Measurements from ENCODE around the gene NME7. TPM values are rescaled to one million over a fixed set of nuclear protein-coding genes. Genes with fewer than 3 reads are reported as not detected.
"Not testable (repeated sequence)": the region's sequence is repeated elsewhere in the genome, so short reads cannot be mapped to it uniquely, and the experiment has no call there.

Gene NME7
- total RNA-seq, 1 donor from 2014 or later: 23.6 TPM

DNA sequence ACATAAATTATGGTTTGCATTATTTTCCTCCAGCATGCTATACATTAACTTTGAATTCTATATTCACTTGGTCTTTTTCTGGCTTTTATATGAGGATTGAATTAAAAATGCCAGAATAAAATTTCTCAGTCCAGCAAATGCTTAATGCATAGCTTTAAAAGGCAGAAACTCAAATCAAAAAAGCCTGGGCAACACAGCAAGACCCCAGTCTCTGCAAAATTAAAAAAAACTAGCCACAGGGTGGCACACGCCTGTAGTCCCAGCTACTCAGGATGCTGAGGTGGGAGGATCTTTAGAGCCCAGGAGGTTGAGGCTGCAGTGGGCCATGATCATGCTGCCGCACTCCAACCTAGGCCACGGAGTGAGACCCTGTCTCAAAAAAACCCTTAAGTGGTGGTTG is 241.3 kb downstream of the NME7 start:
- intact Hi-C loops (cut with DNase I): no loop called here
- Histone ChIP-seq H3K27ac (no peak overlapping the region), H3K4me1 (no peaks in the 10 kb centered on the region), H3K4me3 (no peak overlapping the region), H3K36me3 (peaks cover 0 to 5% of the 10 kb centered on the region in 2 donors), H3K27me3 (no peaks in the 10 kb centered on the region), H3K9me3 (no peaks in the 10 kb centered on the region)
- no peak for DNase-seq (ENCODE audit: extremely low spot score in 2 of 2)
- no peak for TF ChIP-seq POLR2AphosphoS5 (IDR thresholded peaks at IDR 0.05; ENCODE audit: insufficient read depth in 1 of 2, low read depth in 1 of 2)
- no peak for TF ChIP-seq POLR2A (IDR thresholded peaks at IDR 0.05)
- TF ChIP-seq, protein P1, sequence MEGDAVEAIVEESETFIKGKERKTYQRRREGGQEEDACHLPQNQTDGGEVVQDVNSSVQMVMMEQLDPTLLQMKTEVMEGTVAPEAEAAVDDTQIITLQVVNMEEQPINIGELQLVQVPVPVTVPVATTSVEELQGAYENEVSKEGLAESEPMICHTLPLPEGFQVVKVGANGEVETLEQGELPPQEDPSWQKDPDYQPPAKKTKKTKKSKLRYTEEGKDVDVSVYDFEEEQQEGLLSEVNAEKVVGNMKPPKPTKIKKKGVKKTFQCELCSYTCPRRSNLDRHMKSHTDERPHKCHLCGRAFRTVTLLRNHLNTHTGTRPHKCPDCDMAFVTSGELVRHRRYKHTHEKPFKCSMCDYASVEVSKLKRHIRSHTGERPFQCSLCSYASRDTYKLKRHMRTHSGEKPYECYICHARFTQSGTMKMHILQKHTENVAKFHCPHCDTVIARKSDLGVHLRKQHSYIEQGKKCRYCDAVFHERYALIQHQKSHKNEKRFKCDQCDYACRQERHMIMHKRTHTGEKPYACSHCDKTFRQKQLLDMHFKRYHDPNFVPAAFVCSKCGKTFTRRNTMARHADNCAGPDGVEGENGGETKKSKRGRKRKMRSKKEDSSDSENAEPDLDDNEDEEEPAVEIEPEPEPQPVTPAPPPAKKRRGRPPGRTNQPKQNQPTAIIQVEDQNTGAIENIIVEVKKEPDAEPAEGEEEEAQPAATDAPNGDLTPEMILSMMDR (IDR thresholded peaks at IDR 0.05): no peak

DNA sequence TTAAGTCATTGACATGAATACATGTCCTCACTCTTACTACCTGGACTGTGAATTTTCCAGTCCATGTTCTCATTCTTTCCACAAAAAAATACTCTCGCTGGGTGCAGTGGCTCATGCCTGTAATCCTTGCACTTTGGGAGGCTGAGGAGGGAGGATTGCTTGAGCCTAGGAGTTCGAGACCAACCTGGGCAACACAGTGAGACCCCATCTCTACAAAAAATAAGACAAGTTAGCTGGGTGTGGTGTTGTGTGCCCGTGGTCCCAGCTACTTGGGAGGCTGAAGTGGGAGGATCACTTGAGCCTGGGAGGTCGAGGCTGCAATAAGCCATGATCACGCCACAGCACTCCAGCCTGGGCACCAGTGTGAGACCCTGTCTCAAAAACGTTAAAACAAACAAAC is 242.0 kb downstream of the NME7 start:
- H3K9me3 ChIP-seq, H3K27ac ChIP-seq: not testable (repeated sequence)

DNA sequence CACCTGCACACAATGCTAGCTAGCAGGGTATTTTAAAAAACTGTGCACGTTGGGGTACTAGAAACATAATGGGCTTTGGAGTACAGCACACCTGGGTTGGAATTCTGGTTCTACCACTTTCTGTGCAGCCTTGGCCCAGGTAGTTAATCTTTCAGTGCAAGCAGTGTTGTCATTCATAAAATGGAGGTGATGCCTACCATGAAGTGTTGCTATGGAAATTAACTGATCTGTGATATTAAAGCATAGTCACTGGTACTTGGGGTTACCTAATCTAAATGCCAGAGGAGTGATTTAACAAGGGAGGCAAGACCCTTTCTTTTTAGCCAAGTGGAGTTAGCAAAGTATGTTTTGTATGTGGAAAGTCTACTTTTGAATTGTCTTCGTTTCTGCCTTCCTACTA is 243.1 kb downstream of the NME7 start:
- Histone ChIP-seq H3K4me3 (no peak overlapping the region), H3K4me1 (no peaks in the 10 kb centered on the region), H3K27me3 (no peaks in the 10 kb centered on the region), H3K9me3 (no peaks in the 10 kb centered on the region), H3K36me3 (peaks cover 0 to 5% of the 10 kb centered on the region in 2 donors), H3K27ac (no peak overlapping the region)
- TF ChIP-seq, protein P1 (IDR thresholded peaks at IDR 0.05): no peak
- TF ChIP-seq POLR2A (IDR thresholded peaks at IDR 0.05): no peak
- DNase-seq (ENCODE audit: extremely low spot score in 2 of 2): no peak
- intact Hi-C loops (cut with DNase I): no loop called here

More for the DNA sequence above, 242.0 kb downstream of the NME7 start:
- H3K4me1 ChIP-seq; DNase-seq (ENCODE audit: extremely low spot score in 2 of 2); H3K4me3 ChIP-seq; intact Hi-C loops (cut with DNase I); H3K36me3 ChIP-seq; H3K27me3 ChIP-seq: not testable (repeated sequence)

DNA sequence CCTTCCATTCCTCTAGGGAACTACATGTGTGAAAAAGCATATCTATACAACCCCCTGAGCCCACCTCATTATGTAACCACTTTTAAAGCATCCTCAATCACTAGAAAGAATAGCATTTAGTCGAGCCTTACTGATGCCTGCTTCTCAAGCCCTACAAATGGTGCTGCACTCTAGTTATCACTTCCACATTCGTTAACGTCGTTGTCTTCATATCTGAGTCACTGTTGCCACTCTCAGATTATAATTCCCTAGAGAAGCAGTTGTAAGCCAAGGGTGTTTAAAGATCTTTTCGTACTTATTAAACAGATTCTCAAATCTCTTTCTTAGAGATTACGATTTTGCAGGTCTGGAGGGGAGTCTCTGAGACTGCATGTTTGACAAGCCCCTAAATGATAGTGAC is 244.6 kb downstream of the NME7 start:
- TF ChIP-seq POLR2AphosphoS5 (IDR thresholded peaks at IDR 0.05; ENCODE audit: insufficient read depth in 1 of 2, low read depth in 1 of 2) (no peak), POLR2A (IDR thresholded peaks at IDR 0.05) (no peak)
- TF ChIP-seq, protein P1 (IDR thresholded peaks at IDR 0.05): no peak
- no peaks in the 10 kb centered on the region for H3K4me1 ChIP-seq
- H3K9me3 ChIP-seq: no peaks in the 10 kb centered on the region
- H3K27me3 ChIP-seq: no peaks in the 10 kb centered on the region
- H3K27ac ChIP-seq: no peak overlapping the region
- H3K4me3 ChIP-seq: no peak overlapping the region
- H3K36me3 ChIP-seq: peaks cover 0 to 5% of the 10 kb centered on the region in 2 donors
- intact Hi-C loops (cut with DNase I): no loop called here
- no peak for DNase-seq (ENCODE audit: extremely low spot score in 2 of 2)

DNA sequence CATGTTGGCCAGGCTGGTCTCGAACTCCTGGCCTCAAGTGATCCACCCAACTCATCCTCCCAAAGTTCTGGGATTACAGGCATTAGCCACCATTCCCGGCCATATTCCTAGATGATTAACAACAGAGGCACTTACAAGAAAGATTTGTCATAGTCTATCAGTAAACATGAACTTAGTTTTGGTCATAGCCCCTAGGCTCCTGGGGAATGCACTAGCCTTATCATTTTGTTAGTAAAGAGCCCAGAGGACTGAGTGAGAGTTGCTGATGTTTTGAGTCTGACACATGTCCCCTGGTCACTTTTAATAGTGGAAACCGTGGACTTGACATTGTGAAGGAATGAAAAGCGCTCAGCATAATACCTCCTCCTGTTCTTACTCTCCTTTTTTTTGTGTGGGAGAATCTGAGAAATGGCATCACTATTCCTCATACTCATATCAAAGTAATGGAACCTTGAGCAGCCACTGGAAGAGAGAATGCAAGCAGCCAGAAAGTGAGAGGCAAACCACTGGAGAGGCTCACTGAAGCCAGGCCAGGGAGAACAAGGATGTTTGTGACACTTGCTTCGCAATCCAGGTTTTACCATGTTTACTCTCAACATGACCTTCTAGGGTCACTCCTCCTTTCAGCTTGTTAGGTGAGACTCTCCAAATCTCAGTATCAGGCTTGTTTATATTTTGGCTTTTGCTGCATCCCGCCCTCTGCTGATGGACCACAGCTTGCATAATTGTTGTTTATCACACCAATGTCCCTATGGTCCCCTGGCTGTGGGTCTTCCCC is 246.3 kb downstream of the NME7 start:
- Histone ChIP-seq H3K27me3 (no peaks in the 10 kb centered on the region), H3K4me1 (peaks cover 3% of the 10 kb centered on the region), H3K9me3 (no peaks in the 10 kb centered on the region), H3K36me3 (peaks cover 0 to 5% of the 10 kb centered on the region in 2 donors), H3K27ac (no peak overlapping the region), H3K4me3 (no peak overlapping the region)
- intact Hi-C loops (cut with DNase I): no loop called here
- no peak for TF ChIP-seq POLR2A (IDR thresholded peaks at IDR 0.05)
- TF ChIP-seq POLR2AphosphoS5 (IDR thresholded peaks at IDR 0.05; ENCODE audit: insufficient read depth in 1 of 2, low read depth in 1 of 2): no peak
- TF ChIP-seq, protein P1 (IDR thresholded peaks at IDR 0.05): no peak
- no peak for DNase-seq (ENCODE audit: extremely low spot score in 2 of 2)

Measured in vagina (tissue), 2 donors.